PC-9 (cell line): ENCODE data around the gene ZNF688. TPM values are rescaled to one million over a fixed set of nuclear protein-coding genes. Genes with fewer than 3 reads are reported as not detected.

Source experiments
- BruUV-seq: library from RNA; stranded (reverse); fragments of 400-500 nt; replicated peaks from 2 replicates; lab custom pipeline; 2021; lab: Mats Ljungman, UMichigan
- CTCF ChIA-PET: fragments of 300-600 bp; sonication (Branson Sonifier 250); formaldehyde crosslinking; loops from one replicate; lab custom pipeline; 2022; ENCODE audit warnings: antibody characterized with exemption; lab: Charles Lee
- POLR2A ChIA-PET: fragments of 300-600 bp; sonication (Branson Sonifier 250); formaldehyde crosslinking; loops from one replicate; lab custom pipeline; 2022; ENCODE audit warnings: antibody characterized with exemption; ENCODE audit not compliant: unreplicated experiment; lab: Charles Lee
- DNase-seq, 2 experiments: peaks; one replicate each; pipeline versions ENCODE4 v3.0.0 to v3.0.0-alpha.2; 2015 to 2022; ENCODE audit warnings: mixed read lengths in 1 of 2
- H2AFZ ChIP-seq: fragments of 200-600 bp; sonication (generic); 2 replicates; pipeline ENCODE4 v1.8.1; 2017; ENCODE audit warnings: antibody characterized with exemption
- H3F3A ChIP-seq: fragments of 200-600 bp; sonication (generic); 2 replicates; pipeline ENCODE4 v1.8.1; 2017; ENCODE audit warnings: antibody characterized with exemption, mild to moderate bottlenecking, low read depth; ENCODE audit not compliant: insufficient read depth
- H3K27ac ChIP-seq: fragments of 200-600 bp; sonication (generic); 2 replicates; pipeline ENCODE4 v1.6.1; 2016; ENCODE audit warnings: mixed run types
- H3K27me3 ChIP-seq: fragments of 200-600 bp; sonication (generic); 2 replicates; pipeline ENCODE4 v1.6.1; 2016; ENCODE audit warnings: low read depth, mixed run types; ENCODE audit not compliant: insufficient read depth
- H3K36me3 ChIP-seq: fragments of 200-600 bp; sonication (generic); 2 replicates; pipeline ENCODE4 v1.6.1; 2016; ENCODE audit warnings: low read depth, mixed run types
- H3K4me1 ChIP-seq: fragments of 200-600 bp; sonication (generic); replicated peaks from 2 replicates; pipeline ENCODE4 v1.6.1; 2016; ENCODE audit warnings: mixed run types; ENCODE audit not compliant: insufficient read depth
- H3K4me2 ChIP-seq: fragments of 200-600 bp; sonication (generic); 2 replicates; pipeline ENCODE4 v1.6.1; 2017; ENCODE audit warnings: mixed run types
- H3K4me3 ChIP-seq: fragments of 200-600 bp; sonication (generic); 2 replicates; pipeline ENCODE4 v1.6.1; 2016; ENCODE audit warnings: mixed run types
- H3K79me2 ChIP-seq: fragments of 200-600 bp; sonication (generic); 2 replicates; pipeline ENCODE4 v1.6.1; 2017; ENCODE audit warnings: low read depth, mixed run types
- H3K9me2 ChIP-seq: fragments of 200-600 bp; sonication (generic); 2 replicates; pipeline ENCODE4 v1.8.1; 2017; ENCODE audit warnings: mild to moderate bottlenecking; ENCODE audit not compliant: insufficient read depth
- H3K9me3 ChIP-seq: fragments of 200-600 bp; sonication (generic); 2 replicates; pipeline ENCODE4 v1.8.1; 2016; ENCODE audit warnings: low read depth; ENCODE audit not compliant: insufficient read depth
- H4K20me1 ChIP-seq: fragments of 200-600 bp; sonication (generic); 2 replicates; pipeline ENCODE4 v1.8.1; 2017; ENCODE audit not compliant: insufficient read depth
- EZH2 ChIP-seq: fragments of 200-600 bp; sonication (generic); IDR thresholded peaks from 2 replicates; pipeline ENCODE4 v1.8.0; 2017; ENCODE audit warnings: antibody characterized with exemption, low read depth
- intact Hi-C: fragments of 100-400 bp; cut with micrococcal nuclease; formaldehyde crosslinking; loops from one replicate; pipeline ENCODE4 v1.10.0; 2022; ENCODE audit not compliant: unreplicated experiment
- total RNA-seq: library from RNA; stranded (reverse); gene quantifications from 2 replicates; pipeline ENCODE4 v1.2.3, GENCODE V29; 2021
- TF ChIP-seq, protein P1 (sequence below): fragments of 200-600 bp; sonication (generic); conservative IDR thresholded peaks from 2 replicates; pipeline ENCODE4 v1.6.1; 2017; ENCODE audit warnings: mixed run types, antibody characterized with exemption, mild to moderate bottlenecking, moderate library complexity

Gene ZNF688
- total RNA-seq, 1 experiment from 2014 or later: 13.1 TPM

DNA sequence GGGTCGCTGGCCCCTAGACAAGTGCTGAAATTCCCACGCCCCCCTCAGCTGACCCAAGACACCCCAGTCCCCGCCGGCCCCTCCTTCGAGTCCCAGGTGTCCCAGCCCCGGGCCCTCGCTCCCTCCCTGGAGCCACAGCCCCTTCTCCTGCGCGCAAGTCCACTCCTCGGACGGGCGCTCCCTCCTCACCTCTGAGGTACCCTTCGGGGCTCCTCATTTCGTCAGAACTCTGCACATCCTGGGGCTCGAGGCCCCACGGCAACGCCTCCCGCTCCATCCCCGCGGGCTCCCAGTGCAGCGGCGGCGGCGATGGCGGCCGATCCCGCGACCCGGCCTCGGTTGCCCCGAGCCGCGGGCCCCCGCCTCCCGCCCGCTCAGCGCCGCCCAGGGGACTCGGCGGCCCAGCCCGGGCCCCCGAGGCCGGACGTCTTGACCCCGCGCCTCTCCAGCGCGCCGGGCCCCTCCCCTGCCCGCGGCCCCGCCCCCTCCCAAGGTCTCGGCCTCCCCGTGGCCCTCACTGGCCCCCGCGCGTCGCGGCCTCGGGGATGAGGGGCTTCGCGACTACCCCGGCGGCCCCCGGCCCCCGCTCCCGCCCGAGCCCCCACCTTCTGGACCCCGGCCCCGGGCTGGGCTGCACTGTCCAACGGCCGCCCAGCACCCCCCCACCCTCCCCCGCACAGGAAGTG is 45.2 kb downstream of the ZNF688 start, which contains the start of gene ZNF768:
ZNF768 (minus strand) TSS at position 430 of the 686 bp plus-strand sequence; CDS start at position 277, 153 bp downstream.
- POLR2A ChIA-PET: interaction anchor here (0.5 to 0.9 kb wide), 6 partner anchors 36 to 722 kb away, joined by 3 to 60 read pairs (median 4); partner anchors contain the start of gene ZNF688
- H4K20me1 ChIP-seq: no peaks in the 10 kb centered on the region
- no peak for TF ChIP-seq EZH2
- TF ChIP-seq, protein P1, sequence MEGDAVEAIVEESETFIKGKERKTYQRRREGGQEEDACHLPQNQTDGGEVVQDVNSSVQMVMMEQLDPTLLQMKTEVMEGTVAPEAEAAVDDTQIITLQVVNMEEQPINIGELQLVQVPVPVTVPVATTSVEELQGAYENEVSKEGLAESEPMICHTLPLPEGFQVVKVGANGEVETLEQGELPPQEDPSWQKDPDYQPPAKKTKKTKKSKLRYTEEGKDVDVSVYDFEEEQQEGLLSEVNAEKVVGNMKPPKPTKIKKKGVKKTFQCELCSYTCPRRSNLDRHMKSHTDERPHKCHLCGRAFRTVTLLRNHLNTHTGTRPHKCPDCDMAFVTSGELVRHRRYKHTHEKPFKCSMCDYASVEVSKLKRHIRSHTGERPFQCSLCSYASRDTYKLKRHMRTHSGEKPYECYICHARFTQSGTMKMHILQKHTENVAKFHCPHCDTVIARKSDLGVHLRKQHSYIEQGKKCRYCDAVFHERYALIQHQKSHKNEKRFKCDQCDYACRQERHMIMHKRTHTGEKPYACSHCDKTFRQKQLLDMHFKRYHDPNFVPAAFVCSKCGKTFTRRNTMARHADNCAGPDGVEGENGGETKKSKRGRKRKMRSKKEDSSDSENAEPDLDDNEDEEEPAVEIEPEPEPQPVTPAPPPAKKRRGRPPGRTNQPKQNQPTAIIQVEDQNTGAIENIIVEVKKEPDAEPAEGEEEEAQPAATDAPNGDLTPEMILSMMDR: no peak
- peak; percentile 46 to 73 for DNase-seq
- BruUV-seq: no TSS peak
- CTCF ChIA-PET: interaction anchor here (0.6 kb wide), 1 partner anchor 76 kb away, joined by 3 read pairs; no protein-coding TSS in a partner anchor
- peaks cover 32% of the 10 kb centered on the region for H3K4me1 ChIP-seq
- no peaks in the 10 kb centered on the region for H3K9me3 ChIP-seq
- peaks cover 41% of the 10 kb centered on the region for H3F3A ChIP-seq
- peak within 1 kb of the TSS; percentile 88 for H3K4me2 ChIP-seq
- intact Hi-C loops: loop anchor here (2.0 to 5.0 kb wide), 4 partner anchors 33 to 149 kb away; partner anchors contain the start of genes DCTPP1 and ZNF764
- H3K9me2 ChIP-seq: no peaks in the 10 kb centered on the region
- H3K79me2 ChIP-seq: peaks cover 12% of the 10 kb centered on the region; the same call in 1 of the 2 replicates
- no peaks in the 10 kb centered on the region for H3K27me3 ChIP-seq
- 0 out of 2 replicates have a peak, but pooled peaks cover 8% of the 10 kb centered on the region for H3K36me3 ChIP-seq
- H3K27ac ChIP-seq: peak within 1 kb of the TSS; percentile 79
- H2AFZ ChIP-seq: peak within 1 kb of the TSS; percentile 92
- H3K4me3 ChIP-seq: peak within 1 kb of the TSS; percentile 97

DNA sequence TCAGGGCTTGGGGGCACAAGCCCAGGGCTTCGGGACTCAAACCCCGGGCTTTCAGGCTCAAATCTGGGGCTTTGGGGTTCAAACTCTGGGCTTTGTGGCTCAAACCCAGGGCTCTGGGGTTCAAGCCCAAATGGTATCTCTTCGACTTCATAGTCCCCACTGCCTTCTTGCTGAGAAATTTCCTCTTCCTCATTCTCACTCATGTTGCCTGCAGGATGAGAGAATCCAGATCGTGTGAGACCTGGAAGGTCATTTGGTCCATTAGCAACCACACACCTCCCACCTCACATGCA is 45.7 kb downstream of the ZNF688 start:
- Histone ChIP-seq H3K27me3 (no peaks in the 10 kb centered on the region), H3K36me3 (0 out of 2 replicates have a peak, but pooled peaks cover 3% of the 10 kb centered on the region), H3K9me2 (no peaks in the 10 kb centered on the region), H3K9me3 (no peaks in the 10 kb centered on the region), H3K79me2 (peaks cover 12% of the 10 kb centered on the region; the same call in 1 of the 2 replicates), H3K27ac (peak overlapping the region; percentile 54), H3K4me2 (peak overlapping the region; percentile 80), H3F3A (peaks cover 41% of the 10 kb centered on the region), H2AFZ (peak overlapping the region; percentile 78; the same call in 1 of the 2 replicates), H3K4me1 (peaks cover 32% of the 10 kb centered on the region), H3K4me3 (peak overlapping the region; percentile 97), H4K20me1 (no peaks in the 10 kb centered on the region)
- intact Hi-C loops: loop anchor here (2.0 to 5.0 kb wide), 4 partner anchors 33 to 148 kb away; partner anchors contain the start of genes DCTPP1 and ZNF764
- CTCF ChIA-PET: no interaction called here
- DNase-seq: no peak
- BruUV-seq: TSS peak; percentile 56
- no peak for TF ChIP-seq EZH2
- TF ChIP-seq, protein P1: no peak
- POLR2A ChIA-PET: interaction anchor here (0.6 kb wide), 1 partner anchor 81 kb away, joined by 4 read pairs; no protein-coding TSS in a partner anchor

DNA sequence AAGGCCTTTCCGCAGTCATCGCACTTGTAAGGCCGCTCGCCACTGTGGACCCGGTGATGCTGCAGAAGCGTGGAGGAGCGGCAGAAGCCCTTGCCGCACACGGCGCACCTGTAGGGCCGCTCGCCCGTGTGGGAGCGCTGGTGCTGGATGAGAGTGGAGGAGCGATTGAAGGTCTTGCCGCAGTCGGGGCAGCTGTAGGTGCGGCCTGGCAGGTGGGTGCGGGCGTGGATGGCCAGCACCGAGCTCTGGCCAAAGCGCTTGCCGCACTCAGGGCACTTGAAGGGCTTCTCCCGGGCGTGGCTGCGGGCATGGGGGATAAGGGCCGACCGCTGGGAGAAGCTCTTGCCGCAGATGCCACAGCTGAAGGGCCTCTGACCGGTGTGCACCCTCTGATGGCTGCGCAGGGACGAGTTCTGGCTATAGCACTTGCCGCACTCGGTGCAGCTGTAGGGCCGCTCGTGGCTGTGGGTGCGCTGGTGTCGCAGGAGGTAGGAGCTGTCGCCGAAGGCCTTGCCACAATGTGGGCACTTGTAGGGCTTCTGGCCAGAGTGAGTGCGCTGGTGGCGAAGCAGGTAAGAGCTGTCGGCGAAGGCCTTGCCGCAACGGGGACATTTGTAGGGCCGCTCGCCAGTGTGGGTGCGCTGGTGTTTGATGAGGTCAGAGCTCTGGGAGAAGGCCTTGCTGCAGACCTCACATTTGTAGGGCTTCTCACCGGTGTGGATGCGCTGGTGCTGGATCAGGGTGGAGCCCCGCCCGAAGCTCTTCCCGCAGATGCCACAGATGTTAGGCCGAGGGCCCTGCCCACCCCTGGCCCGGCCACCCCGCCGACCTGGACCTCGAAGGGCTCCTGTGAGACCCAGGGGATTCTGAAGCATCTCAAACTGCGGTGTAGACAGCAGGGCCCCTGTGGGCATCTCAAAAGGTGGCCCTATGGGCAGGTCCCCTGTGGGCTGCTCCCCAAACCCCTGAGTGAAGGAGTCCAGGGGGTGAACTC is 46.6 kb downstream of the ZNF688 start:
- CTCF ChIA-PET: interaction anchor here (0.6 kb wide), 1 partner anchor 33 kb away, joined by 3 read pairs; the partner anchor contains the start of gene ZNF764
- Histone ChIP-seq H3K79me2 (peaks cover 12% of the 10 kb centered on the region; the same call in 1 of the 2 replicates), H3K9me2 (no peaks in the 10 kb centered on the region), H3K27ac (no peak overlapping the region), H4K20me1 (no peaks in the 10 kb centered on the region), H3K9me3 (no peaks in the 10 kb centered on the region), H3K4me3 (no peak overlapping the region), H3K4me2 (no peak overlapping the region), H3K4me1 (peaks cover 23% of the 10 kb centered on the region), H2AFZ (no peak overlapping the region), H3F3A (peaks cover 36% of the 10 kb centered on the region), H3K36me3 (no peaks in the 10 kb centered on the region), H3K27me3 (no peaks in the 10 kb centered on the region)
- TF ChIP-seq, protein P1: no peak
- TF ChIP-seq EZH2: no peak
- intact Hi-C loops: loop anchor here (5.0 kb wide), 1 partner anchor 148 kb away; no protein-coding TSS in a partner anchor
- BruUV-seq: no TSS peak
- DNase-seq: no peak
- POLR2A ChIA-PET: interaction anchor here (0.6 kb wide), 3 partner anchors 11 to 1057 kb away, joined by 4 to 14 read pairs (median 12); no protein-coding TSS in a partner anchor
